GM10248 (cell line): ENCODE data around the gene PPP1R13B.

ENCODE experiments used
- CTCF ChIA-PET: fragments of 300-600 bp; sonication (Branson Sonifier 250); formaldehyde crosslinking; extraction: SDS; loops from one replicate; lab custom pipeline; 2021; ENCODE audit warnings: antibody characterized with exemption; lab: Yijun Ruan, JAX
- POLR2A ChIA-PET: fragments of 350-650 bp; sonication (Branson Sonifier 250); formaldehyde crosslinking; extraction: SDS; loops from one replicate; lab custom pipeline; 2020; ENCODE audit warnings: antibody characterized with exemption; lab: Yijun Ruan, JAX
- DNase-seq: peaks from one replicate; pipeline ENCODE4 v3.0.0; 2012; ENCODE audit errors: extremely low spot score
- CTCF ChIP-seq: IDR thresholded peaks from 2 replicates; pipeline ENCODE4 v1.5.1; 2012; ENCODE audit warnings: mild to moderate bottlenecking, low read depth; ENCODE audit errors: extremely low read depth, missing control alignments, control extremely low read depth

The PPP1R13B gene

GRCh38 chr14:103684871-103685270, 162.5 kb downstream of the PPP1R13B start:
- POLR2A ChIA-PET = no interaction called here
- no peak for DNase-seq
- no peak for TF ChIP-seq CTCF
- CTCF ChIA-PET = no interaction called here

- ChIA-PET CTCF (no interaction called here), POLR2A (no interaction called here)
- TF ChIP-seq CTCF = no peak
- DNase-seq = no peak
Observed at GRCh38 chr14:103684471-103684870, 162.9 kb downstream of the PPP1R13B start.
